ENCODE results near the gene MCIDAS. TPM values are rescaled to one million over a fixed set of nuclear protein-coding genes. Genes with fewer than 3 reads are reported as not detected.
A peak's percentile ranks its signal among the peaks of the same experiment; 100 is the strongest.

MCIDAS gene
- total and polyA plus RNA-seq, 2 of the 13 experiments (the other 11 are each of a cell fraction or from before 2014, with no cell fraction given): not detected

DNA sequence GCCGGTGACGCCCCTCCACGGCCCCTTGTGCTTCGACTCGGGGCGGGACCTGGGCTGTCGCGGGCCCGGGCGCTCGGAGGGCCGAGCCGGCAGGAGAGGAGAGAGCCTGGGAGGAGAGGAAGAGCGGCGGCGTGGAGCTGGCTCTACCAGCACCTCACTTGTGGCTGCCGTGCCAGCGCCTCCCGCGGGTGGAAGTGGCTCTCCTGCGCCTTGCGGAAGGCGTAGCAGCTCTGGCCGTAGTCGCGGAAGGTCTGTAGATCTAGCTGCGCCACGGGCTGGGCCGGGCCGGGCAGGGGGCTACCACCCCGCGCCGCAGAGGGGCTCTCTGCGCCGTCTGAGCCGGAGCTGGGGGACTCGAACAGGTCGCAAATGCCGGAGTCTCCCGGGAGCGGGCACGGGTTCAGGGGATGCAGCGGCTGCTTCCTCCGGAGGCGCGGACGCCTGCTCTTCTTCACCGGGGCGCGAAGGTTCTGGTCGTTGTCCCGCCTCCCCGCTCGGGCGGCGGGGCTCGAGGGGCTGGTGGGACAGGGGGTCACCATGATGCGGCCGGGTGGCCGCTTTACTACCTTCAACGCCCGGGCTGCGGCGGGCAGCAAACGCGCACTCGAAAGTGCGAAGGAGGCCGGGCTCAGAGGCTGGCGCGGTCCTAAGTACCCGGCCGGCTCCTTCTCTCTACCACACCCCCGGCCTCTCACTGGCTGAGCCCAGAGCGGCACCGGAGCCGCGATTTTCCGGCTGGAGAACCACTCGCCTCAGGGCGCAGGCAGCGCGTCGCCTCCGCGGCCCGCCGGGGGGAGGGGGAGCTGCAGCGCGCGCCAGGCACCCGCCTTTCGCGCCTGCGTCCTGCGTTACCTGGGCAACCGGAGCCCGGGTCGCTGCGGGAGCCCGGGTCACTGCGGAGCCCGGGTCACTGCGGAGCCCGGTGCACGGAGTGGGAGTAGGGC, 6.1 kb upstream of the MCIDAS start, which contains the start of gene CCNO (continued):
- TF ChIP-seq DNMT1 (CRISPR knock-in tag; IDR thresholded peaks at IDR 0.05) (no peak), KLF15 (CRISPR knock-in tag; IDR thresholded peaks at IDR 0.05; ENCODE audit: borderline replicate concordance) (no peak), ZNF788 (CRISPR knock-in tag; IDR thresholded peaks at IDR 0.05; ENCODE audit: borderline replicate concordance) (peak; percentile 11; the same call in 1 of the 2 replicates), SOX13 (IDR thresholded peaks at IDR 0.05) (no peak), SOX13 (CRISPR knock-in tag; conservative IDR thresholded peaks at IDR 0.05 in 1 of 2, IDR thresholded peaks at IDR 0.05 in 1 of 2) (no peak), HOXA7 (CRISPR knock-in tag; IDR thresholded peaks at IDR 0.05) (no peak), ZNF121 (CRISPR knock-in tag; IDR thresholded peaks at IDR 0.05) (no peak), KDM5B (CRISPR knock-in tag; IDR thresholded peaks at IDR 0.05; ENCODE audit: borderline replicate concordance) (peak; percentile 20; the same call in 1 of the 2 replicates), POLR2A (IDR thresholded peaks at IDR 0.05; ENCODE audit: insufficient read depth in 1 of 2, low read depth in 2 of 2, low read length in 2 of 2) (no peak)
- TF ChIP-seq, protein P1, sequence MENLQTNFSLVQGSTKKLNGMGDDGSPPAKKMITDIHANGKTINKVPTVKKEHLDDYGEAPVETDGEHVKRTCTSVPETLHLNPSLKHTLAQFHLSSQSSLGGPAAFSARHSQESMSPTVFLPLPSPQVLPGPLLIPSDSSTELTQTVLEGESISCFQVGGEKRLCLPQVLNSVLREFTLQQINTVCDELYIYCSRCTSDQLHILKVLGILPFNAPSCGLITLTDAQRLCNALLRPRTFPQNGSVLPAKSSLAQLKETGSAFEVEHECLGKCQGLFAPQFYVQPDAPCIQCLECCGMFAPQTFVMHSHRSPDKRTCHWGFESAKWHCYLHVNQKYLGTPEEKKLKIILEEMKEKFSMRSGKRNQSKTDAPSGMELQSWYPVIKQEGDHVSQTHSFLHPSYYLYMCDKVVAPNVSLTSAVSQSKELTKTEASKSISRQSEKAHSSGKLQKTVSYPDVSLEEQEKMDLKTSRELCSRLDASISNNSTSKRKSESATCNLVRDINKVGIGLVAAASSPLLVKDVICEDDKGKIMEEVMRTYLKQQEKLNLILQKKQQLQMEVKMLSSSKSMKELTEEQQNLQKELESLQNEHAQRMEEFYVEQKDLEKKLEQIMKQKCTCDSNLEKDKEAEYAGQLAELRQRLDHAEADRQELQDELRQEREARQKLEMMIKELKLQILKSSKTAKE (CRISPR knock-in tag; IDR thresholded peaks at IDR 0.05; ENCODE audit: borderline replicate concordance): no peak
- TF ChIP-seq, protein P2, sequence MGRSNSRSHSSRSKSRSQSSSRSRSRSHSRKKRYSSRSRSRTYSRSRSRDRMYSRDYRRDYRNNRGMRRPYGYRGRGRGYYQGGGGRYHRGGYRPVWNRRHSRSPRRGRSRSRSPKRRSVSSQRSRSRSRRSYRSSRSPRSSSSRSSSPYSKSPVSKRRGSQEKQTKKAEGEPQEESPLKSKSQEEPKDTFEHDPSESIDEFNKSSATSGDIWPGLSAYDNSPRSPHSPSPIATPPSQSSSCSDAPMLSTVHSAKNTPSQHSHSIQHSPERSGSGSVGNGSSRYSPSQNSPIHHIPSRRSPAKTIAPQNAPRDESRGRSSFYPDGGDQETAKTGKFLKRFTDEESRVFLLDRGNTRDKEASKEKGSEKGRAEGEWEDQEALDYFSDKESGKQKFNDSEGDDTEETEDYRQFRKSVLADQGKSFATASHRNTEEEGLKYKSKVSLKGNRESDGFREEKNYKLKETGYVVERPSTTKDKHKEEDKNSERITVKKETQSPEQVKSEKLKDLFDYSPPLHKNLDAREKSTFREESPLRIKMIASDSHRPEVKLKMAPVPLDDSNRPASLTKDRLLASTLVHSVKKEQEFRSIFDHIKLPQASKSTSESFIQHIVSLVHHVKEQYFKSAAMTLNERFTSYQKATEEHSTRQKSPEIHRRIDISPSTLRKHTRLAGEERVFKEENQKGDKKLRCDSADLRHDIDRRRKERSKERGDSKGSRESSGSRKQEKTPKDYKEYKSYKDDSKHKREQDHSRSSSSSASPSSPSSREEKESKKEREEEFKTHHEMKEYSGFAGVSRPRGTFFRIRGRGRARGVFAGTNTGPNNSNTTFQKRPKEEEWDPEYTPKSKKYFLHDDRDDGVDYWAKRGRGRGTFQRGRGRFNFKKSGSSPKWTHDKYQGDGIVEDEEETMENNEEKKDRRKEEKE (IDR thresholded peaks at IDR 0.05): no peak
- TF ChIP-seq, protein P3, sequence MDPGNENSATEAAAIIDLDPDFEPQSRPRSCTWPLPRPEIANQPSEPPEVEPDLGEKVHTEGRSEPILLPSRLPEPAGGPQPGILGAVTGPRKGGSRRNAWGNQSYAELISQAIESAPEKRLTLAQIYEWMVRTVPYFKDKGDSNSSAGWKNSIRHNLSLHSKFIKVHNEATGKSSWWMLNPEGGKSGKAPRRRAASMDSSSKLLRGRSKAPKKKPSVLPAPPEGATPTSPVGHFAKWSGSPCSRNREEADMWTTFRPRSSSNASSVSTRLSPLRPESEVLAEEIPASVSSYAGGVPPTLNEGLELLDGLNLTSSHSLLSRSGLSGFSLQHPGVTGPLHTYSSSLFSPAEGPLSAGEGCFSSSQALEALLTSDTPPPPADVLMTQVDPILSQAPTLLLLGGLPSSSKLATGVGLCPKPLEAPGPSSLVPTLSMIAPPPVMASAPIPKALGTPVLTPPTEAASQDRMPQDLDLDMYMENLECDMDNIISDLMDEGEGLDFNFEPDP (CRISPR knock-in tag; conservative IDR thresholded peaks at IDR 0.05): no peak
- TF ChIP-seq, protein P4, sequence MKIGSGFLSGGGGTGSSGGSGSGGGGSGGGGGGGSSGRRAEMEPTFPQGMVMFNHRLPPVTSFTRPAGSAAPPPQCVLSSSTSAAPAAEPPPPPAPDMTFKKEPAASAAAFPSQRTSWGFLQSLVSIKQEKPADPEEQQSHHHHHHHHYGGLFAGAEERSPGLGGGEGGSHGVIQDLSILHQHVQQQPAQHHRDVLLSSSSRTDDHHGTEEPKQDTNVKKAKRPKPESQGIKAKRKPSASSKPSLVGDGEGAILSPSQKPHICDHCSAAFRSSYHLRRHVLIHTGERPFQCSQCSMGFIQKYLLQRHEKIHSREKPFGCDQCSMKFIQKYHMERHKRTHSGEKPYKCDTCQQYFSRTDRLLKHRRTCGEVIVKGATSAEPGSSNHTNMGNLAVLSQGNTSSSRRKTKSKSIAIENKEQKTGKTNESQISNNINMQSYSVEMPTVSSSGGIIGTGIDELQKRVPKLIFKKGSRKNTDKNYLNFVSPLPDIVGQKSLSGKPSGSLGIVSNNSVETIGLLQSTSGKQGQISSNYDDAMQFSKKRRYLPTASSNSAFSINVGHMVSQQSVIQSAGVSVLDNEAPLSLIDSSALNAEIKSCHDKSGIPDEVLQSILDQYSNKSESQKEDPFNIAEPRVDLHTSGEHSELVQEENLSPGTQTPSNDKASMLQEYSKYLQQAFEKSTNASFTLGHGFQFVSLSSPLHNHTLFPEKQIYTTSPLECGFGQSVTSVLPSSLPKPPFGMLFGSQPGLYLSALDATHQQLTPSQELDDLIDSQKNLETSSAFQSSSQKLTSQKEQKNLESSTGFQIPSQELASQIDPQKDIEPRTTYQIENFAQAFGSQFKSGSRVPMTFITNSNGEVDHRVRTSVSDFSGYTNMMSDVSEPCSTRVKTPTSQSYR (CRISPR knock-in tag; IDR thresholded peaks at IDR 0.05; ENCODE audit: borderline replicate concordance): 0 out of 2 replicates have a peak, but pooled peaks have one; percentile 42
- TF ChIP-seq, protein P5, sequence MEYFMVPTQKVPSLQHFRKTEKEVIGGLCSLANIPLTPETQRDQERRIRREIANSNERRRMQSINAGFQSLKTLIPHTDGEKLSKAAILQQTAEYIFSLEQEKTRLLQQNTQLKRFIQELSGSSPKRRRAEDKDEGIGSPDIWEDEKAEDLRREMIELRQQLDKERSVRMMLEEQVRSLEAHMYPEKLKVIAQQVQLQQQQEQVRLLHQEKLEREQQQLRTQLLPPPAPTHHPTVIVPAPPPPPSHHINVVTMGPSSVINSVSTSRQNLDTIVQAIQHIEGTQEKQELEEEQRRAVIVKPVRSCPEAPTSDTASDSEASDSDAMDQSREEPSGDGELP (IDR thresholded peaks at IDR 0.05; ENCODE audit: borderline replicate concordance, low read depth): no peak
- TF ChIP-seq, protein P6, sequence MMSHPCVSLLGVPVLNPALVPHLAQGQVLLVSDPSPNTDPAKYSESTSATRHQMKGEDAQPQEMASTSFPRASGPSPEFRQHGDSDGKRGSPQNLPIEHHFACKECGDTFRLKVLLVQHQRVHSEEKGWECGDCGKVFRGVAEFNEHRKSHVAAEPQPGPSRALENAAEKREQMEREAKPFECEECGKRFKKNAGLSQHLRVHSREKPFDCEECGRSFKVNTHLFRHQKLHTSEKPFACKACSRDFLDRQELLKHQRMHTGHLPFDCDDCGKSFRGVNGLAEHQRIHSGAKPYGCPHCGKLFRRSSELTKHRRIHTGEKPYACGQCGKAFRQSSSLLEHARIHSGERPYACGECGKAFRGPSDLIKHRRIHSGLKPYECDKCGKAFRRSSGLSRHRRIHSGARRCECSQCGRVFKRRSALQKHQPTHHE (CRISPR knock-in tag; IDR thresholded peaks at IDR 0.05; ENCODE audit: borderline replicate concordance): peak; percentile 53; the same call in 1 of the 2 replicates
